HG02973 (cell line): ENCODE measurements around the gene DBN1.
"Not testable (repeated sequence)": the region's sequence is repeated elsewhere in the genome, so short reads cannot be mapped to it uniquely, and the experiment has no call there.

ENCODE experiments used
- ATAC-seq: cut with Tn5 transposase; IDR thresholded peaks from one replicate; pipeline ENCODE4 v1.9.1; 2021; ENCODE audit warnings: moderate library complexity; ENCODE audit not compliant: unreplicated experiment

Gene DBN1

GRCh38 chr5:177491983-177492746, 18.7 kb upstream of the DBN1 start:
- ATAC-seq, result no peak

- no peak for ATAC-seq
These were observed 18.1 kb upstream of the DBN1 start for GRCh38 chr5:177491429-177491945.

GRCh38 chr5:177490992-177491391, 17.6 kb upstream of the DBN1 start:
- ATAC-seq, result no peak

- ATAC-seq, result no peak
These were observed 17.0 kb upstream of the DBN1 start for GRCh38 chr5:177490311-177490991.

- ATAC-seq, result no peak
These were observed 15.8 kb upstream of the DBN1 start for GRCh38 chr5:177489119-177489716.

GRCh38 chr5:177487975-177488374, 14.5 kb upstream of the DBN1 start:
- no peak for ATAC-seq

GRCh38 chr5:177487144-177487543, 13.7 kb upstream of the DBN1 start:
- no peak for ATAC-seq

GRCh38 chr5:177486256-177486655, 12.8 kb upstream of the DBN1 start:
- no peak for ATAC-seq

- not testable (repeated sequence) for ATAC-seq
These were observed 12.3 kb upstream of the DBN1 start for GRCh38 chr5:177485753-177486152.

- no peak for ATAC-seq
These were observed 11.6 kb upstream of the DBN1 start for GRCh38 chr5:177484902-177485549.

- ATAC-seq, result no peak
These were observed 10.8 kb upstream of the DBN1 start for GRCh38 chr5:177483994-177484901.

- ATAC-seq, result no peak
These were observed 9.6 kb upstream of the DBN1 start for GRCh38 chr5:177483042-177483441.

GRCh38 chr5:177482359-177482795, 8.9 kb upstream of the DBN1 start:
- ATAC-seq, result no peak

- no peak for ATAC-seq
These were observed 6.3 kb upstream of the DBN1 start for GRCh38 chr5:177479774-177480173.

- no peak for ATAC-seq
These were observed 5.5 kb upstream of the DBN1 start for GRCh38 chr5:177478711-177479646.

- no peak for ATAC-seq
These were observed 4.5 kb upstream of the DBN1 start for GRCh38 chr5:177477701-177478477.

GRCh38 chr5:177476531-177477233, 3.2 kb upstream of the DBN1 start:
- no peak for ATAC-seq
